ENCODE results near the gene FTO. TPM values are rescaled to one million over a fixed set of nuclear protein-coding genes. Genes with fewer than 3 reads are reported as not detected.
"Not testable (repeated sequence)": the region's sequence is repeated elsewhere in the genome, so short reads cannot be mapped to it uniquely, and the experiment has no call there.

Gene FTO
- total RNA-seq, 1 donor = 135 TPM

DNA sequence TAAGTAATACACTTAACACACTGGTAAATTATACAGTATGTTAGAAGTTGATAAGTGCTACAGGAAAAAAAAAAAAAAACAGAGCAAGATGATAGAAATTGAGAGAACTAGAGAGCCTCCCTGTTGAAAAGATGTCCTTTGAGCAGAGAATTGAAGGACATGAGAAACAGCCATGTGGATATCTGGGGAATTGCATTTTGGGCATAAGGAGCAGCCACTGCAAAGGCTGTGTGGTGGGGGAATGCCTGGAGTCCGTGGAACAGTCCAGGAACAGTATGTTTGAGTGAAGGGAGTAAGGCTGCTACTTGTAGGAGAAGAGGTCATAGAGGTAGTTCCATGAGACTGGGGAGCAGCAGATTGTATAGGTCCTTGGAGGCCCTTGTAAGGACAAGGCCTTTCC lies 178.4 kb downstream of the FTO start:
- TF ChIP-seq CTCF (IDR thresholded peaks at IDR 0.05; ENCODE audit: insufficient read depth, low read length) = no peak
- DNase-seq (ENCODE audit: low read depth) = no peak
- no peak overlapping the region for H3K4me3 ChIP-seq (ENCODE audit: low read depth, low read length)

DNA sequence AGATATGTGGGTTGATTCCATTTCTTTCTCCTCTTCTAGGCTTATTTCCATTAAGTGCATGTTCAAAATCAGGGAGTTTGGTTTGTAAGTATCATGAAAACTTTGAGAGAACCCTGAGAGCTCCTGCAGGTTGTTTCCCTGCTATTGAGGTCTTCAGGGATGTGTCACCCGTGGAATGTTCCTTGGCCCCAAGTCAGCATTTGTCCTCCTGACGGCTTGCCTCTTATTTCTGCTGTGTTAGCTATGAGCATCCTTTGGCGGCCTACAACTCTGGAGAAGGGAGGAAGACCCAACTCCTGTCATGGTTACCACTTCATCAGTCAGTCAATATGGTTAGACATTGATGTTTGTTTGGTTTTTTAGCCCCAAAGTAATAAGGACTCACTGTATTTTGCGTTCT lies 180.8 kb downstream of the FTO start:
- no peak overlapping the region for H3K4me3 ChIP-seq (ENCODE audit: low read depth, low read length)
- DNase-seq (ENCODE audit: low read depth) = no peak
- TF ChIP-seq CTCF (IDR thresholded peaks at IDR 0.05; ENCODE audit: insufficient read depth, low read length) = no peak

- no peak for TF ChIP-seq CTCF (IDR thresholded peaks at IDR 0.05; ENCODE audit: insufficient read depth, low read length)
- H3K4me3 ChIP-seq (ENCODE audit: low read depth, low read length) = no peak overlapping the region
- DNase-seq (ENCODE audit: low read depth) = no peak
These were observed 182.8 kb downstream of the FTO start for GRCh38 chr16:53886482-53887378.

GRCh38 chr16:53888222-53888621 lies 184.3 kb downstream of the FTO start:
- no peak for TF ChIP-seq CTCF (IDR thresholded peaks at IDR 0.05; ENCODE audit: insufficient read depth, low read length)
- DNase-seq (ENCODE audit: low read depth) = no peak
- H3K4me3 ChIP-seq (ENCODE audit: low read depth, low read length) = no peak overlapping the region

DNA sequence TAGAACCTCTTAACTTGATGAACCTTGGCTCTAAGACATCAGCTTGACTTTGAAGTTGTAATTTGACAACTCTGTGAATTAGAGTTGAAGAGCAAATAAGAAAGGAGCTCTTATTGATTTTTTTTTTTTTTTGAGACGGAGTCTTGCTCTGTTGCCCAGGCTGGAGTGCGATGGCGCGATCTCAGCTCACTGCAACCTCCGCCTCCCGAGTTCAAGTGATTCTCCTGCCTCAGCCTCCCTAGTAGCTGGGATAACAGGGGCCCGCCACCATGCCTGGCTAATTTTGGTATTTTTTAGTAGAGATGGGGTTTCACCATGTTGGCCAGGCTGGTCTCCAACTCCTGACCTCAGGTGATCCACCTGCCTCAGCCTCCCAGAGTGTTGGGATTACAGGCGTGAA lies 186.9 kb downstream of the FTO start:
- not testable (repeated sequence) for H3K4me3 ChIP-seq (ENCODE audit: low read depth, low read length); DNase-seq (ENCODE audit: low read depth)

DNA sequence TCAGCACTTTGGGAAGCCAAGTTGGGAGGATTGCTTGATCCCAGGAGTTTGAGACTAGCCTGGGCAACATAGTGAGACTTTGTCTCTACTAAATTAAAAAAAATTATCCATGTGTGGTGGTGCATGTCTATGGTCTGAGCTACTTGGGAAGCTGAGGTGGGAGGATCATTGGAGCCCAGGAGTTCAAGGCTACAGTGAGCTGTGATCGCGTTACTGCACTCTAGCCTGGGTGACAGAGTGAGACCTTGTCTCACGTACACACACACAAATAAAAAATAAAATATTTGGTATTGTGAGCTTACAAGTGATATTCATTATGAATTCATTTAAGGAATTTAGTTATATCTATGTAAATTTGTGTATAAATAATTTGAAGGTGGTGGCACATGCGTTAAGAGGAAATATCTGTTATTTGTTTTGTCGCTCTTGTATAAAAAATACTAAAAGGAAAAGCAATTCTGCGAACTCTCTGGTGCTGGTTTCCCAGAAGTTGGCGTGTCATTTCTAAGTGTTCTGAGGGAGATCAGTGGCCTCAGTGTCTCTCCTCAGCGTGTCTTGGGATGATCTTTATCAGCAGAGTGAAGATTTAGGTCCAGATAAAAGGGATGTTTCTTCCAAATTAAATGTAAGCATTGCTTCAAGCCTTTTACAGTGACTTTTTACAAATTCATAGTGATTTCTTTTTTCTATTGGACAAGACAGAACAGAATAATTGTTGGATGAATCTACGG lies 187.6 kb downstream of the FTO start:
- DNase-seq (ENCODE audit: low read depth) = no peak
- TF ChIP-seq CTCF (IDR thresholded peaks at IDR 0.05; ENCODE audit: insufficient read depth, low read length) = no peak
- no peak overlapping the region for H3K4me3 ChIP-seq (ENCODE audit: low read depth, low read length)

- peak; percentile 80 for TF ChIP-seq CTCF (IDR thresholded peaks at IDR 0.05; ENCODE audit: insufficient read depth, low read length)
- H3K4me3 ChIP-seq (ENCODE audit: low read depth, low read length) = no peak overlapping the region
- DNase-seq (ENCODE audit: low read depth) = peak; percentile 86
These were observed 188.2 kb downstream of the FTO start for GRCh38 chr16:53892155-53892554.

All from fibroblast of the aortic adventitia (primary cell).